ENCODE data around the gene C19orf25.
"Not testable (repeated sequence)": the region's sequence is repeated elsewhere in the genome, so short reads cannot be mapped to it uniquely, and the experiment has no call there.

Gene C19orf25

GRCh38 chr19:1445932-1446712 is 32.9 kb downstream of the C19orf25 start:
- no peak for DNase-seq

DNA sequence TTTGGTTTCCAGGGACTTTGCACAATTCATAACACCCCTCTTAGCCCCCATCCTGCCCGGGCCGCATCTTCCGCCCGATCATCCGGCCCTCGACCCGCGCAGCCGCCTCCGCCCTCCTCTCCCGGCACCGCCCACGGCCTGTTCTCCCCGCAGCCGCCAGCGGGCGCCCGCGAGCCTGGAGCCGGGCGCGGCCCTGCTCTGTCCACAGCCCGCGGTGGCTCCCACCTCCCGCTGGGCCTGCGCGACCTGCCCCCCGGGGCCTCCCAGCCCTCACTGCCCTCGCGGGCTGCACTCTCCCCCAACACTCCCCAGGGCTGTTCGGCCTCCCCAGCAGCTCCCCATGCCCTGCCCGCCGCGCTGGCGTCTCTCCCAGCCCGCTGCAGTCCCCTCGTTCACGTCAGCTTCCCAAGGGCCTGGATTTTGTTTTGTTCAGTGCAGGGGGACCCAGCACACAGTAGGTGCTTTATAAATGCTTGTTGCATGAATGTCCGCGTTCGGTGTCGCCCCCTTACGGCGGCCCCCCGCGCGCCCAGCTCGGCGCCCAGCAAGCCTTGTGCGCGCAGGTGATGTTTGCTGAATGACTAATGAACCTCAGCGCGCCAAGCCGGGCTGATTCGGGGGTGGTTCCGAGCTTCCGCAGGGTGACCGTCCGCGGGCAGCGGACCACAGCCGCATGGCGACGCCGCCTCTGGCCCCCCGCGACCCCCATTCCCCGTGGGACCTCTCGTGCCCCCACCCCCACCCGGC is 33.7 kb downstream of the C19orf25 start:
- peak; percentile 20 to 43 for DNase-seq

DNA sequence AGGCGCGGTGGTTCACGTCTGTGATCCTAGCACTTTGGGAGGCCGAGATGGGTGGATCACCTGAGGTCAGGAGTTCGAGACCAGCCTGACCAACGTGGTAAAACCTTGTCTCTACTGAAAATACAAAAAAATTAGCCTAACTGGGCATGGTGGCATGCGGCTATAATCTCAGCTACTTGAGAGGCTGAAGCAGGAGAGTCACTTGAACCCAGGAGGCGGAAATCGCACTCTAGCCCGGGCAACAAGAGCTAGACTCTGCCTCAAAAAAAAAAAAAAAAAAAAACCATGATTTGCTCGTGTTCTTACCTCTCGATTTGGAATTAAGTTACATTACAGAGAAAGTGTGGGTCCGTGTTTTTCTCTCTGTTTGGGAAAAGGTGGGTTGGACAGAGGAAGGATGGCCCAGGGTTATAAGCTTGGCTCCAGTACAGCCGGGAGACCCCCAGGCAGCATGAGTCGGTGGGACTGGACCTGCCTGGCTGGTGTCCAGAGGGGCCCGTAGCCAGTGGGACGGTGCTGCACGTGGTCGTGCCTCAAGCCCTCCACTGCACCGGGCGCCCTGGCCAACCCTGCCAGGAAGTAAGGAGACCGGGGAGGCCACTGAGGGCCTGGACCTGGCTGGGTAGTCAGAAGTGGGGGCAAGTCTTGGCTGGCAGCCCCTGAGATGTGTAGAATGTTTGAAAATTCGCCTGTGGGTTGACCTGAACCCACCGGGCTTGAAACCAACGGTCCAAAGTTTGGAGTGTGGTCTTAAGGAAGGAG is 37.2 kb downstream of the C19orf25 start:
- no peak for DNase-seq

DNA sequence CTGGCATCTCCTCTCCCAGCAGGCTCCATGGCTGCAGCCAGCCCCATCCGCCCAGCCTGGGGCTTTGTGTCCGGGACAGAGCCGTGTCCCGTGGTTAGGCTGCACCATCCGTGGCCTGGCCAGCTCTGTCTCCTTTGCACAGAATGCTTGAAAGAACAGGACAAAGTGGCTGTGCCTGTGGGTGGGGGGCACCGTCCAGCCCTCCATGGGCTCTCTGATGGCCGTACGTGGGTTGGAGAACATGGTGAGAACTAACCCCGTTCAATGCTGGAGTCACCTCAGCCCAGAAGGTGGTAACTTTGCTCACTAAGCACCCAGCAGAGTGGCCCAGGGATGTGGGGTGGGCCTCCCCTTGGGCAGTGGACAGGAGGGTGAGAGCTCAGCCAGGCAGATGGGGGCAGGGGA is 38.0 kb downstream of the C19orf25 start:
- DNase-seq = no peak

GRCh38 chr19:1440418-1440801 is 38.6 kb downstream of the C19orf25 start:
- no peak for DNase-seq

GRCh38 chr19:1439525-1440417 is 39.2 kb downstream of the C19orf25 start:
- DNase-seq = not testable (repeated sequence)

GRCh38 chr19:1438933-1439354 is 40.1 kb downstream of the C19orf25 start:
- DNase-seq = no peak

DNA sequence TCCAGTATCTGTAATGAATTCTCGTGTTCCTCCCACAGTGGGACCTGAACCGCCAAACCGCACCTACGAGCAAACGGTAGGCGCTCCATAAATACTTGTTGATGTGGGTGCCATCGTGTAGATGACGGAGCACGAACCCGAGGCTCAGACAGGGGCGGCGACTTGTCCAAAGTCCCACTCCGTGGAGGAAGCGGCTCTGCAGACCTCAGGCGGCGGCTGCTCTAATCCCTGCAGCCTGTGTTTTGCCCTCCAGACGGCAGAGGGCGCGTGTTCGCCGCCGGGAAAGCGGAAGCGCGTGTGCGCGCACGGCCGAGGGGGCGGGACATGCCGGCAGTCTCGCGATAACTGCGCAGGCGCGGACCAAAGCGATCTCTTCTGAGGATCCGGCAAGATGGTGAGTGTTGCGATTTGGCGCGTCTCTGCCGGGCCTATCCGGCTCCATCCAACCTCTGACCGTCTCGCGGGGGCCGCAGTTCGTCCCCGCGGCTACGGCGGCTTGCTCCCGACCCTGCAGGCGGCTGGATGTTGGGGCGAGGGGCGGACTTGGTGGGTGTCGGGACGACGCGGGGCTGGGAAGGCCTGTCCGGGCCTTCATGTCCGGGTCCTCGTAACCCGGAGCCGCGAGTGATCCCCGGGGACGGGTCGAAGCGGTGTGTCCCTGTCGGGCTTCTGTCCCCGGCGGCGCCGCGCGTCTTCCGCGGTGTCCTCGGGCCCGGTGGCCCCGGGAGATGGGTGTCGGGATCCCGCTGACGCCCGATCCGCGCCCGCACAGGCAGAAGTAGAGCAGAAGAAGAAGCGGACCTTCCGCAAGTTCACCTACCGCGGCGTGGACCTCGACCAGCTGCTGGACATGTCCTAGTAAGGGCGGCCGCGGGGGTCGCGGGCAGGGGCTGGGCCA is 40.7 kb downstream of the C19orf25 start, which contains the start of gene RPS15:
RPS15 (plus strand) TSS at position 362 of the 898 bp plus-strand sequence; CDS start at position 392, 30 bp downstream.
- peak; percentile 84 to 86 for DNase-seq

DNA sequence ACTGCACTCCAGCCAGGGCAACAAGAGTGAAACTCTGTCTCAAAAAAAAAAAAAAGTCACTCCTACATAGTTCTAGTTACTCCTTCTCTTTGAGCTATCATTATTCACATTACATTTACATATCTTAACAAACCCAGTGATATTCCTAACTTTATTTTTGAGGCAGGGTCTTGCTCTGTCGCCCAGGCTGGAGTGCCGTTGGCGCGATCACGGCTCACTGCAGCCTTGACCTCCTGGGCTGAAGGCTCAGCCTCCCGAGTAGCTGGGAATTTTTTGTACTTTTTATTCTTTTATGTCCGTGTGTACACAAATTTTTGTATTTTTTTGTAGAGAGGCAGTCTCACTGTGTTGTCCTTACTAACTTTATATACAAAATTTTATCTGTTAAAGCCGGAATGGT is 41.4 kb downstream of the C19orf25 start:
- no peak for DNase-seq

- DNase-seq = no peak
Observed at GRCh38 chr19:1435378-1435989, 43.5 kb downstream of the C19orf25 start.

DNA sequence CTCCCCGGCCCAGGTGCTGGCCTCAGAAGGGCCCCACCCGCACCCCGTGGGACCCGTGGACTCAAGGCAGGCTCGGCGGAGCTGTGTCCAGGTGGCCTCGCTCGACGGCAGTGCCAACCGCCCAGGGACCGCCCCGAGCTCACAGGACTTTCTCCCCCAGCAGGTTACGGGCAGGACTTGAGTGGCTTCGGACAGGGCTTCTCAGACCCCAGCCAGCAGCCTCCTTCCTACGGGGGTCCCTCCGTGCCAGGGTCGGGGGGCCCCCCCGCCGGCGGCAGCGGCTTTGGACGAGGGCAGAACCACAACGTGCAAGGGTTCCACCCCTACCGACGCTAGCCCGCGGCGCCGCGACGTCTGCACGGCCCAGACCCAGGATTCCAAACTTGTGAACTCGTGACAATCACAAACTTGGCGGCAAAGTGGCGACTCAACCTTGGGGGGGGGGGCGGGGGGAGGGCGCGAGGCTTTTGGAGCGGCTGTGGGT is 44.4 kb downstream of the C19orf25 start:
- no peak for DNase-seq

GRCh38 chr19:1434040-1434366 is 45.0 kb downstream of the C19orf25 start:
- no peak for DNase-seq

DNA sequence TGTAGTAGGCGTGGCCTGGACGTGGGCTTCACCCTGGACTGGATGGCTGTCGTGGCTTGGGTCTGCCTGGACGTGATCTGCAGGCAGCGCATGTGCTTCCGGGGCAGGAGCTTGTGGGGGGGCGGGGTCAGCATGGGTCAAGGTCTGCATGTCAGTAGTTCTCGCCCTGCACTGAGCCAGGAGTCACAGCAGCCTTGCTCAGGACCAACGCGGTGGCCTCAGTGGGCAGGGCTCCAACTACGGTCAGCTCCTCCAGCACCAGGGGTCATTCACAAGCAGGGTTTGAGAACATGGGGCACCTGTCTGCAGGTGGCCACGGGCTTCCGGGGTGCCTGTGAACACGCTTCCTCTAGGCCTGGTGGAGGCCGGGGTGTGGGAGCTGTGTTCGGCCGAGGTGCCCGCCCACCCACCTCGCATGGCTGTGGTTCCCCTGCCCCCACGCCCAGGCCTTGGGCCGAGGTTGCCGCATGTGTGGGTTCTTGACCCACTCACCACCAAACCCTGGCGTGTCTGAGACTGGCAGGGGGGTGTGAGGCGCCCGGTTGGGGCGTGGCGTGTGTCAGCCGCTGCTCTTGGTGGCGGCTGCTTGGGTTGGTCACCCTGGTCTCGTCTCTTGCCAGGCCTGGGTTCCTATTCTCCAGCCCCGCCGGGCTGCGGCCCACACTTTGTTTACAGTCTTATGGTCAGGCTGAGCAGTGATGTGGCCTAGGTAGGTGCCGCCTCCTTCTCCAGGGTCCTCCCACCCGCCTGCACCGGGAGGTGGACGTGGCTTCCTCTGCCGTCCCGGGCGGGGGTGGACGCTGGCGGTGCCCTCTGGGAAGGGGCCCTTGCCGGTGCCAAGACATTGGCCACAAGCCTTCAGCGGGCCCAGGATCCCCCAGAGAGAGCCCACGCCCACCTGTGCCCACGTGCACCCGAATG is 45.6 kb downstream of the C19orf25 start:
- no peak for DNase-seq

DNA sequence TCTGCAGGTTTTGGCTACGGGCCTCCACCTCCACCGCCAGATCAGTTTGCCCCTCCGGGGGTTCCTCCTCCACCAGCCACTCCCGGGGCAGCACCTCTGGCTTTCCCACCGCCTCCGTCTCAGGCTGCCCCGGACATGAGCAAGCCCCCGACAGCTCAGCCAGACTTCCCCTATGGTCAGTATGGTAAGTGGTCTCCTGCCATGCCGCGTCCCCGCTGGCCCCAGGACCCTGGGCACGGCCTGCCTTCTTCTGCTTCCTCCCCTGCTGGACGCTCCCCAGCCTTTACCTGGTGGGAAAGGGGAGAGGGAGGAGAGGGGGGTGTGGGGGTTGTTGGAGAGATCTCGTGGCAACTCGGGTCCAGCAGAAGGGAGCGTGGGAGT is 46.5 kb downstream of the C19orf25 start:
- no peak for DNase-seq

GRCh38 chr19:1431759-1432506 is 47.1 kb downstream of the C19orf25 start:
- no peak for DNase-seq

DNA sequence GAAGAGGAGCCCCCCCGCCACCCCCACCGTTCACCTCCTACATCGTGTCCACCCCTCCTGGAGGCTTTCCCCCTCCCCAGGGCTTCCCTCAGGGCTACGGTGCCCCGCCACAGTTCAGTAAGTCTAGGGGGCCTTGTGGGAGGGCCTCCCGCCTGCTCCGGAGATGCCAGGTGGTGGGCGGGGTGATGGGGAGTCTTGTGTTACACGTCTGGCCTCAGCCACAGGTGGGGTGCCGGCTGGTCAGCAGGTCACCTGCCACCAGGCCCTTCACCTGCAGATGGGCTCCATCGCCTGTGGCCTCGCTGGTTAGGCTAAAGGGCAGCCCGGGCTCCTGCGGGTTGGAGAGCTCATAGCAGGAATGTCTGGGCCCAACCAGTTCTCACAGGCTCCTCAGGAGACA is 48.8 kb downstream of the C19orf25 start:
- no peak for DNase-seq

- no peak for DNase-seq
Observed at GRCh38 chr19:1429750-1430149, 49.3 kb downstream of the C19orf25 start.

DNA sequence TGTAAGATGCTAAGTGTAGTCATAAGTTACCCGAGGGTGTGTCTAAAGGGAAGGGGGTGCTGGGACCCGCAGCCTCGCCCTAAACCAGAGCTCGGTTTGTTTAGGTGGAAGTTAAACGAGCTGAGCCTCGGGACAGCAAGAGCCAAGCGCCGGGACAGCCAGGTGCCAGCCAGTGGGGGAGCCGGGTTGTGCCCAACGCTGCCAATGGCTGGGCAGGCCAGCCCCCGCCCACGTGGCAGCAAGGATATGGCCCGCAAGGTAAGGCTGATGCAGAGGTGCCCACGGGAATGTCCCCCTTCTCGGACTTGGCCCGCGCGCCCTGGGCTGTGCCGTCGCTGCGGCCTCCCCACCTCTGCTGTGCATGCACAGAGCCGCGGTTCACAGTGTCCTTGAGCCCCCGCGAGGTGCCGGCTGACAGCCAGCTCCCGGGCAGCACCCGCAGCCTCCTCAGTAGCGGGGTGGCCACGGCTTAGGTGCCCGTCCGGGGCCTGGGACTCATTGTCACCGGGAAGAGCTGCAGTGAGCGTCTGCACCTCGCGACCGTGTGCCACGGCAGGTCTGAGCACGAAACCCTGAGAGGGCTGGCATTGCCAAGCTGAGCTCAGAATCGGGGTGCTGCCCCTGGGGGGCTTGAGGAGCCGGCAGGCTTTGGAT is 50.1 kb downstream of the C19orf25 start:
- DNase-seq = no peak

Data from SHP77 (cell line).